Measurements from ENCODE around the gene UNC5CL.

DNA sequence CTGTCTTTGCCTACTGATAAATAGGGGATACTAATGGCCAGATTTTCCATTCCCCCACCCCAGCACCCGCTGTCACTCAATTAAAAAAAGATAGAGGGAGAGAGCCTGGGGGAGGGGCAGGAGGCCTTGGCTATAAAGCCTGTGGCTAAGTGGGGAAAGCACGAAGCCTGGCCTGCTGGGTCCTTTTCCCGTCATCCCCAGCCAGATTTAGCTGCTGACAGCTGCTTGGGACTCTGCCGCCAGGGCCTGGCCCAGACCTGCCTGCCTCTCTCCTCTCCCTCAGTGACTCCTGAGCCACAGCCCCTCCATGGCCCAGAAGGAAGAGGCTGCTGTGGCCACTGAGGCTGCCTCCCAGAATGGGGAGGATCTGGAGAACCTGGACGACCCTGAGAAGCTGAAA is 14.0 kb upstream of the UNC5CL start, which contains the start of gene APOBEC2:
- TF ChIP-seq, protein P1, sequence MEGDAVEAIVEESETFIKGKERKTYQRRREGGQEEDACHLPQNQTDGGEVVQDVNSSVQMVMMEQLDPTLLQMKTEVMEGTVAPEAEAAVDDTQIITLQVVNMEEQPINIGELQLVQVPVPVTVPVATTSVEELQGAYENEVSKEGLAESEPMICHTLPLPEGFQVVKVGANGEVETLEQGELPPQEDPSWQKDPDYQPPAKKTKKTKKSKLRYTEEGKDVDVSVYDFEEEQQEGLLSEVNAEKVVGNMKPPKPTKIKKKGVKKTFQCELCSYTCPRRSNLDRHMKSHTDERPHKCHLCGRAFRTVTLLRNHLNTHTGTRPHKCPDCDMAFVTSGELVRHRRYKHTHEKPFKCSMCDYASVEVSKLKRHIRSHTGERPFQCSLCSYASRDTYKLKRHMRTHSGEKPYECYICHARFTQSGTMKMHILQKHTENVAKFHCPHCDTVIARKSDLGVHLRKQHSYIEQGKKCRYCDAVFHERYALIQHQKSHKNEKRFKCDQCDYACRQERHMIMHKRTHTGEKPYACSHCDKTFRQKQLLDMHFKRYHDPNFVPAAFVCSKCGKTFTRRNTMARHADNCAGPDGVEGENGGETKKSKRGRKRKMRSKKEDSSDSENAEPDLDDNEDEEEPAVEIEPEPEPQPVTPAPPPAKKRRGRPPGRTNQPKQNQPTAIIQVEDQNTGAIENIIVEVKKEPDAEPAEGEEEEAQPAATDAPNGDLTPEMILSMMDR (IDR thresholded peaks at IDR 0.05; ENCODE audit: insufficient read depth, low read length), result no peak
- TF ChIP-seq POLR2AphosphoS5 (IDR thresholded peaks at IDR 0.05; ENCODE audit: low read depth), result no peak
- TF ChIP-seq, protein P2, sequence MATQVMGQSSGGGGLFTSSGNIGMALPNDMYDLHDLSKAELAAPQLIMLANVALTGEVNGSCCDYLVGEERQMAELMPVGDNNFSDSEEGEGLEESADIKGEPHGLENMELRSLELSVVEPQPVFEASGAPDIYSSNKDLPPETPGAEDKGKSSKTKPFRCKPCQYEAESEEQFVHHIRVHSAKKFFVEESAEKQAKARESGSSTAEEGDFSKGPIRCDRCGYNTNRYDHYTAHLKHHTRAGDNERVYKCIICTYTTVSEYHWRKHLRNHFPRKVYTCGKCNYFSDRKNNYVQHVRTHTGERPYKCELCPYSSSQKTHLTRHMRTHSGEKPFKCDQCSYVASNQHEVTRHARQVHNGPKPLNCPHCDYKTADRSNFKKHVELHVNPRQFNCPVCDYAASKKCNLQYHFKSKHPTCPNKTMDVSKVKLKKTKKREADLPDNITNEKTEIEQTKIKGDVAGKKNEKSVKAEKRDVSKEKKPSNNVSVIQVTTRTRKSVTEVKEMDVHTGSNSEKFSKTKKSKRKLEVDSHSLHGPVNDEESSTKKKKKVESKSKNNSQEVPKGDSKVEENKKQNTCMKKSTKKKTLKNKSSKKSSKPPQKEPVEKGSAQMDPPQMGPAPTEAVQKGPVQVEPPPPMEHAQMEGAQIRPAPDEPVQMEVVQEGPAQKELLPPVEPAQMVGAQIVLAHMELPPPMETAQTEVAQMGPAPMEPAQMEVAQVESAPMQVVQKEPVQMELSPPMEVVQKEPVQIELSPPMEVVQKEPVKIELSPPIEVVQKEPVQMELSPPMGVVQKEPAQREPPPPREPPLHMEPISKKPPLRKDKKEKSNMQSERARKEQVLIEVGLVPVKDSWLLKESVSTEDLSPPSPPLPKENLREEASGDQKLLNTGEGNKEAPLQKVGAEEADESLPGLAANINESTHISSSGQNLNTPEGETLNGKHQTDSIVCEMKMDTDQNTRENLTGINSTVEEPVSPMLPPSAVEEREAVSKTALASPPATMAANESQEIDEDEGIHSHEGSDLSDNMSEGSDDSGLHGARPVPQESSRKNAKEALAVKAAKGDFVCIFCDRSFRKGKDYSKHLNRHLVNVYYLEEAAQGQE (IDR thresholded peaks at IDR 0.05; ENCODE audit: insufficient replicate concordance, low read depth), result no peak
- TF ChIP-seq SPI1 (IDR thresholded peaks at IDR 0.05; ENCODE audit: borderline replicate concordance, low read depth), result no peak
- TF ChIP-seq GABPA (IDR thresholded peaks at IDR 0.05; ENCODE audit: low read depth), result no peak
